Fibroblast of villous mesenchyme (primary cell): ENCODE measurements around the gene KCTD21. TPM values are rescaled to one million over a fixed set of nuclear protein-coding genes. Genes with fewer than 3 reads are reported as not detected.

Experiments
- DNase-seq: peaks from one replicate; pipeline ENCODE4 v3.0.0-alpha.2; 2010; ENCODE audit warnings: low read depth
- H3K4me3 ChIP-seq: 2 replicates; pipeline ENCODE4 v1.5.1; 2011; ENCODE audit warnings: low read depth, mild to moderate bottlenecking, low read length
- total RNA-seq: library from RNA; depleted of rRNA; stranded (reverse); fragments of >200 nt; gene quantifications from 2 replicates; pipeline ENCODE4 v1.2.3, GENCODE V29; 2012
- TF ChIP-seq, protein P1 (sequence below): IDR thresholded peaks from 2 replicates; pipeline ENCODE4 v1.5.1; 2012; ENCODE audit warnings: low read depth, mild to moderate bottlenecking, low read length; ENCODE audit not compliant: insufficient read depth

The KCTD21 gene
- total RNA-seq, 1 donor: 11.2 TPM

GRCh38 chr11:78140392-78141077 is 47.9 kb downstream of the KCTD21 start:
- peak overlapping the region; percentile 86 for H3K4me3 ChIP-seq
- TF ChIP-seq, protein P1, sequence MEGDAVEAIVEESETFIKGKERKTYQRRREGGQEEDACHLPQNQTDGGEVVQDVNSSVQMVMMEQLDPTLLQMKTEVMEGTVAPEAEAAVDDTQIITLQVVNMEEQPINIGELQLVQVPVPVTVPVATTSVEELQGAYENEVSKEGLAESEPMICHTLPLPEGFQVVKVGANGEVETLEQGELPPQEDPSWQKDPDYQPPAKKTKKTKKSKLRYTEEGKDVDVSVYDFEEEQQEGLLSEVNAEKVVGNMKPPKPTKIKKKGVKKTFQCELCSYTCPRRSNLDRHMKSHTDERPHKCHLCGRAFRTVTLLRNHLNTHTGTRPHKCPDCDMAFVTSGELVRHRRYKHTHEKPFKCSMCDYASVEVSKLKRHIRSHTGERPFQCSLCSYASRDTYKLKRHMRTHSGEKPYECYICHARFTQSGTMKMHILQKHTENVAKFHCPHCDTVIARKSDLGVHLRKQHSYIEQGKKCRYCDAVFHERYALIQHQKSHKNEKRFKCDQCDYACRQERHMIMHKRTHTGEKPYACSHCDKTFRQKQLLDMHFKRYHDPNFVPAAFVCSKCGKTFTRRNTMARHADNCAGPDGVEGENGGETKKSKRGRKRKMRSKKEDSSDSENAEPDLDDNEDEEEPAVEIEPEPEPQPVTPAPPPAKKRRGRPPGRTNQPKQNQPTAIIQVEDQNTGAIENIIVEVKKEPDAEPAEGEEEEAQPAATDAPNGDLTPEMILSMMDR: no peak
- peak; percentile 6 for DNase-seq

DNA sequence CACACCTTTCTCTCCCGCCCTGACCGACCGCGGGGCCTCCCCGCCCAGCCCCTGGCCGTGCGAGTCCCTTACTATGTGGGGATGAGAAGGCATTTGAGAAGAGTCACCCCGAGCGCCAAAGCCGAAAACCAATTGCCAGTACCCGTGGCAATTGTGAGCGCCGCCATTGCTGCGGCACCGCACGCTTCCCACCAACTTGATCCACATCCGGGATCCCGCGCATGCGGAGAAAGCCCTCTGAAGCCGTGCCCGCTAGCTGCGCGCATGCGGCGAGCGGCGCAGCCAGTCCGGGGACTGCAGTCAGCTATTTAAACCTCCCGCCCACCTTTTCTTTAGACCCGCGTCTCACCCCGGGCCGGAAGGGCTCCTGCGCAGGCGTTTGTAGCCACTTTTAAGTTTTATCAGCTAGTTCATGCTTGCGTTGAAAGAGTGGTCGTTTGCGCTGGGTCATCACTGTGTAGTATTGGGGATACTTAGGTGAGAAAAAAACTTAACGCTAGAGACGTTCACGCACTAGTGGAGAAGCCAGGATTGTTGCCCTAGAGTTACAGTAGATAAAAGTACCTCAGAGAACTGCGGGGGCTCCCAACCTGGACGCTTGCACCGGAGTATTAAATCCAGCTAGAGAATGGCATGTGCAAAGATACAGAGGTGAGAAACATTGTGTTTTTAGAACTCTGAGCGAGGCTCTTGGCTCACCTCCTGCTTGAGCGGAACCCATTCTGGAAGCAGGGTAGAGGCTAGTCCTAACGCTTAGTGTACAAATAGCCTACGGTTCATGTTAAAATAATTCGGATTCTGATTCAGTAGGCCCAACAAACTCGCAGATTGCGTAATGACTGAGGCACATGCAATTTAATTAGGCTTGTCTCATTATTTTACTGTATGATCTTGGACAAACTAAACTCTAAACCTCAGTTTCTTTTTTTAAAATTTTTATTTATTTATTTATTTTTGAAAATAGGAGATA is 48.7 kb downstream of the KCTD21 start, which contains the start of gene ALG8:
ALG8 (minus strand) TSS at position 205 of the 970 bp plus-strand sequence; CDS start at position 167, 38 bp downstream.
- TF ChIP-seq, protein P1: no peak
- peak; percentile 96 for DNase-seq
- peak within 1 kb of the TSS; percentile 86 for H3K4me3 ChIP-seq

- peak overlapping the region; percentile 86 for H3K4me3 ChIP-seq
- DNase-seq: no peak
- TF ChIP-seq, protein P1: no peak
These were observed 49.6 kb downstream of the KCTD21 start for GRCh38 chr11:78138694-78139421.

GRCh38 chr11:78138291-78138690 is 50.1 kb downstream of the KCTD21 start:
- H3K4me3 ChIP-seq: peak overlapping the region; percentile 86
- TF ChIP-seq, protein P1: no peak
- DNase-seq: no peak

DNA sequence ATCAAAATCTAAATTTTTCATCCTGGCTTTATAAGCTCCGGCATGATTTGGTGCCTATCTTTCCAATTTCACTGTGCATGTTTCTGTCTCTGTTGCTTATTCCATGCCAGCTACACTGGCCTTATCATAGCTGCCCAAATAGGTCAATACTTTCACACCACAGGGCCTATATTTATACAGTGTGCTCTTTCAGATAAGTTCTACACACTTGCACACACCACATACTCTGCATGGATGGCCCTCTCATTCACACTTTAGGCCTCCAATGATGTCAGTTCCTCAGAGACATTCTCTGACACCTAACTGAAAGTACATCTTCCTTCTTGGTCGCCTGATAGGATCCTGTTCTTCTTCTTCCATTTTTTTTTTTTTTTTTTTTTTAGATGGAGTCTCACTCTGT is 56.0 kb downstream of the KCTD21 start:
- TF ChIP-seq, protein P1: no peak
- no peak for DNase-seq
- no peak overlapping the region for H3K4me3 ChIP-seq

DNA sequence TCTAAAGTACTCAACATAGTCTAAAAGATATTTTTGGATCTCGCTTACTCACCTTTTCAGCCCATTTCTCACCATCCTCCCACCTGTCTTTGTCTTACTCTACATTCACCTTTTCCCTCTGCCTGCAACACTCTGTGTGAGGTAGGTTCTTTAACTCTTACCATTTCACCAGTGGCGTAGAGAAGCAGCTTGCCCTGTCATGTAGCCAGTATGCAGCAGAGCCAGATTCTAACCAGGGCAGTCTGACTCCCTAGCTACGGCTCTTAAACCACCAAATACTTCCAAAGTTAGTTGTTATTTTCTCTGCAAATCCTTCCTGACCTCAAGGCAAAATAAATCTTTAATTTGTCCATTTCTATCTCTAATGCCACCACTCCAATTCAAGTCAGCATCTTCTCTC is 56.5 kb downstream of the KCTD21 start:
- no peak overlapping the region for H3K4me3 ChIP-seq
- DNase-seq: no peak
- TF ChIP-seq, protein P1: no peak
